Esophagus squamous epithelium (tissue), 4 donors: Measurements from ENCODE around the gene CAMK1D.

Source experiments
- POLR2A ChIP-seq, 4 donors: fragments of 450-650 bp; IDR thresholded peaks; one replicate each; pipeline ENCODE4 v1.6.1; 2017; ENCODE audit warnings: antibody characterized with exemption in 4 of 4, mild to moderate bottlenecking in 4 of 4, moderate library complexity in 3 of 4
- TF ChIP-seq, protein P1 (sequence below), 6 experiments: fragments of 450-650 bp in 4 of 6; fragments of 200-600 bp in 2 of 6; sonication (generic) in 2 of 6; IDR thresholded peaks; one replicate each; pipeline ENCODE4 v1.5.1; 2016 to 2019; ENCODE audit warnings: antibody characterized with exemption in 6 of 6, mild to moderate bottlenecking in 4 of 6, moderate library complexity in 4 of 6

DNA sequence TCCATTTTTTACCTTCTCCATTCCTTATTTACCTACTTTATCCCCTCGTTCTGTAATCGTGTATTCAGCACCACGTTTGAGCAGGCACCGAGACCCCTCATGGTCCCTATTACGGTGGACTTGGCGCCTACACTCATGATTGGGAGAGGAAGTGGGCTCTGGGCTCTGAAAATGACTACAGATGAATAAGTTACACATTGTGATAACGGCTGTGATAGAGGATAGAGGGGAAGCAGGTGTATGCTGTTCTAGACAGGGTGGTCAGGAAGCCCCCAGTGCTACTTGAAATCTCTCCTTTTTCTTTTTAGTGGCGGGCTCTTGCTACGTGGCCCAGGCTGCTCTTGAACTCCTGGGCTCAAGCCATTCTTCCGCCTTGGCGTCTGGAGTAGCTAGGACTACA is 59.8 kb downstream of the CAMK1D start:
- TF ChIP-seq, protein P1, sequence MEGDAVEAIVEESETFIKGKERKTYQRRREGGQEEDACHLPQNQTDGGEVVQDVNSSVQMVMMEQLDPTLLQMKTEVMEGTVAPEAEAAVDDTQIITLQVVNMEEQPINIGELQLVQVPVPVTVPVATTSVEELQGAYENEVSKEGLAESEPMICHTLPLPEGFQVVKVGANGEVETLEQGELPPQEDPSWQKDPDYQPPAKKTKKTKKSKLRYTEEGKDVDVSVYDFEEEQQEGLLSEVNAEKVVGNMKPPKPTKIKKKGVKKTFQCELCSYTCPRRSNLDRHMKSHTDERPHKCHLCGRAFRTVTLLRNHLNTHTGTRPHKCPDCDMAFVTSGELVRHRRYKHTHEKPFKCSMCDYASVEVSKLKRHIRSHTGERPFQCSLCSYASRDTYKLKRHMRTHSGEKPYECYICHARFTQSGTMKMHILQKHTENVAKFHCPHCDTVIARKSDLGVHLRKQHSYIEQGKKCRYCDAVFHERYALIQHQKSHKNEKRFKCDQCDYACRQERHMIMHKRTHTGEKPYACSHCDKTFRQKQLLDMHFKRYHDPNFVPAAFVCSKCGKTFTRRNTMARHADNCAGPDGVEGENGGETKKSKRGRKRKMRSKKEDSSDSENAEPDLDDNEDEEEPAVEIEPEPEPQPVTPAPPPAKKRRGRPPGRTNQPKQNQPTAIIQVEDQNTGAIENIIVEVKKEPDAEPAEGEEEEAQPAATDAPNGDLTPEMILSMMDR (IDR thresholded peaks at IDR 0.05): no peak
- TF ChIP-seq POLR2A (IDR thresholded peaks at IDR 0.05): no peak
